GM12801 (cell line): ENCODE results near the gene PARP6.

Experiments used
- TF ChIP-seq, protein P1 (sequence below): IDR thresholded peaks from one replicate; pipeline ENCODE4 v1.5.1; 2011; ENCODE audit warnings: control low read depth; ENCODE audit not compliant: insufficient read length; ENCODE audit errors: extremely low read depth

PARP6 gene, protein sequence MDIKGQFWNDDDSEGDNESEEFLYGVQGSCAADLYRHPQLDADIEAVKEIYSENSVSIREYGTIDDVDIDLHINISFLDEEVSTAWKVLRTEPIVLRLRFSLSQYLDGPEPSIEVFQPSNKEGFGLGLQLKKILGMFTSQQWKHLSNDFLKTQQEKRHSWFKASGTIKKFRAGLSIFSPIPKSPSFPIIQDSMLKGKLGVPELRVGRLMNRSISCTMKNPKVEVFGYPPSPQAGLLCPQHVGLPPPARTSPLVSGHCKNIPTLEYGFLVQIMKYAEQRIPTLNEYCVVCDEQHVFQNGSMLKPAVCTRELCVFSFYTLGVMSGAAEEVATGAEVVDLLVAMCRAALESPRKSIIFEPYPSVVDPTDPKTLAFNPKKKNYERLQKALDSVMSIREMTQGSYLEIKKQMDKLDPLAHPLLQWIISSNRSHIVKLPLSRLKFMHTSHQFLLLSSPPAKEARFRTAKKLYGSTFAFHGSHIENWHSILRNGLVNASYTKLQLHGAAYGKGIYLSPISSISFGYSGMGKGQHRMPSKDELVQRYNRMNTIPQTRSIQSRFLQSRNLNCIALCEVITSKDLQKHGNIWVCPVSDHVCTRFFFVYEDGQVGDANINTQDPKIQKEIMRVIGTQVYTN

DNA sequence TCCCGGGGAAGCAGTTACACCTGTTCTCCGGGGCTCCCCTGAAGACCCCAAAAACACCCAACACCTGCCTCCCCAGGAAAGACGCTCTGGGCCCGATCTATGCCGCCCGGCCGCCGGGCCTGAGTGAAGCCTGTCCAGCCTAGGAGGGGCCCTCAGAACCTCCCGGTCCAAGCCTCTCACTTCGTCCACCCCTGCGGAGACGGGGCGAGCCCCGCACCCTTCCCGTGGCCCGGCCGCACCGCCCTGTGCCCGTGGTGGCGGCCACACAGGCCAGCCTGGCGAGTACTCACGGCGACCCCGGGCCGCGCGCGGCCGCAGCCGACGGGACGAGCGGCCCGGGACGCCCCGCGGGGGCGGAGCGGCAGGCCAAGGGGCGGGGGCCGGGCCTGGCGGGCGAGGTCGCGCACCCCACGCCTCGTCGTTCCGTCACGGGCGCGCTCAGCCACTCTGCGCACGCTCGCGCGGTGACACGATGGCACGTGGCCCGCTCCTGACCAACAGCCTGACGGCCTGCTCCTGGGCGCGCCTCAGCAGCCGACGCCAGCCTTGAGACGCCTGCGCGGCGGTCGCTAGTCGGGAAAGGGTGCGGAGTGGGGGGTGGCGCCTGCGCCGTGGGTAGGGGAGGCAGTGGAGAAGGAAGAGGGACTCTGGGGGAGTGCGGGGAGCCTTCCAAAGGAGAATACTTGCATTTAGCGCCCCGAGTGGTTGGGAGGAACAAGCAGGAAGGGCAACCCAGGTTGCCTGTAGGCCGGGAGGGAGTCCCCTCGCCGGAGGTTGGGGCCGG, at the start of gene PARP6:
TSS of gene PARP6 (minus strand) at position 342 of the 784 bp plus-strand sequence. CDS start 5,077 bp downstream, outside the sequence.
- TF ChIP-seq, protein P1, sequence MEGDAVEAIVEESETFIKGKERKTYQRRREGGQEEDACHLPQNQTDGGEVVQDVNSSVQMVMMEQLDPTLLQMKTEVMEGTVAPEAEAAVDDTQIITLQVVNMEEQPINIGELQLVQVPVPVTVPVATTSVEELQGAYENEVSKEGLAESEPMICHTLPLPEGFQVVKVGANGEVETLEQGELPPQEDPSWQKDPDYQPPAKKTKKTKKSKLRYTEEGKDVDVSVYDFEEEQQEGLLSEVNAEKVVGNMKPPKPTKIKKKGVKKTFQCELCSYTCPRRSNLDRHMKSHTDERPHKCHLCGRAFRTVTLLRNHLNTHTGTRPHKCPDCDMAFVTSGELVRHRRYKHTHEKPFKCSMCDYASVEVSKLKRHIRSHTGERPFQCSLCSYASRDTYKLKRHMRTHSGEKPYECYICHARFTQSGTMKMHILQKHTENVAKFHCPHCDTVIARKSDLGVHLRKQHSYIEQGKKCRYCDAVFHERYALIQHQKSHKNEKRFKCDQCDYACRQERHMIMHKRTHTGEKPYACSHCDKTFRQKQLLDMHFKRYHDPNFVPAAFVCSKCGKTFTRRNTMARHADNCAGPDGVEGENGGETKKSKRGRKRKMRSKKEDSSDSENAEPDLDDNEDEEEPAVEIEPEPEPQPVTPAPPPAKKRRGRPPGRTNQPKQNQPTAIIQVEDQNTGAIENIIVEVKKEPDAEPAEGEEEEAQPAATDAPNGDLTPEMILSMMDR = no peak

DNA sequence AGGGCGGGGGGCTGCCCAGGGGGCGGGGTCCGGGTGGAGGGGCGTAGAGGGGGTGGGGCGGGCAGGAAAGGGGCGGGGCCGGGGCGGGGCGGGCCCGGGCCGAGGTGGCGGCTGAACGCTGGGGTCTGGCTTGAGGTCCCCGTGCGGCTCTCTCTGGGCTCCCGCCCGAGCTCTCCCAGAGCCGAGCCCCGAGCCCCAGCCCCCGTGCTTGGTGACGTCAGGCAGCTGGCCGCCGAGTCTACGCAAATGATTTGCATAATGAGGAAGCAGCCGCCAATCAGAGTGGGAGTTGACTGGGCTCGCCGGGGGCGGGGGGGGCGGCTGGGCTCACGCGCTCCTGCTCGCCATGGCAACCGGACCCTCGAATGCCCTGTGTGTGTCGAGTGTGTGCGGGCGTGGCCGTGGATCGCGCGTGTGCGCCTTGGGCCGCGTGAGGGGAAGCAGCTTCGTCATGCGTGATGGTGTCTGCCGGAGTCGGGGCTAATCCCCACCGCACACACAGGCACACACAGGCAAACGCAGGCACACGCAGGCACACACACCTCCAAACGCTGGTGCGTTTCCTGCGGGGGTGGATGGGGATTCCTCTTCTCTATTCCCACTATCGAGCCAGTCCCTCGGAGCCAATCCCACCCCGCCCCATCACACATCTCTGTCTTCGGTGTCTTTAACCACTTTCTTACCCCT, 47.8 kb upstream of the PARP6 start, which contains the start of gene CELF6:
TSS of gene CELF6 (minus strand) at position 173 of the 687 bp plus-strand sequence. CDS start 283 bp downstream, outside the sequence.
- TF ChIP-seq, protein P1 = no peak

DNA sequence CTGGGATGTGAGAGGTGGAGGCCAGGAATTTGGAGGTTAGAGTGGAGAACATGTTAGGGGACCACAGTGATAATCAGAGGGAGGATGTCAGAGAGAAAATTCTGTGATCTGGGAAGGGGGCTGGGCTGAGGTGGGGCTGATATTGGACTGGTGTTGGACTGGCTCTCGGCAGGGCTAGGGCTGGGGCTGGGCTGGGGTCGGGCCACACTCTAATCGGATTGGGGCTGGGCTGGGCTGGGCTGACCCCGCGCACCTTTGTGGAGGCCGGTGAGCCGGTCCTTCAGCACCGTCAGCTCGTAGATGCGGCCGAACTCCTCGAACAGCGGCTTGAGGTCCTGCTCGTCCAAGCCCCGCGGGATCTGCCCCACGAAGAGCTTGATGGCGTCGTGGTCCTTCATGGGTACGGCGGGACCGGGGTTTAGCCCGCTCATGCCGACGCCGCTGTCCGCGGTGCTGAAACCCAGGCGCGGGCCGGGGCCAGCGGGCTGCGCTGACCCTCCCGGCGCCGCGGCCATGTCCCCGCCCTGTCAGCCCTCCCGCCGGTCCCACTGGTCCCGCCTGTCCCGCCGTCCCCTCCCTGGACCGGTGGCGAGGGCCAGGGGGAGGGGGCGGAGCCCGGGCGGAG, 47.1 kb upstream of the PARP6 start:
- TF ChIP-seq, protein P1 = no peak

DNA sequence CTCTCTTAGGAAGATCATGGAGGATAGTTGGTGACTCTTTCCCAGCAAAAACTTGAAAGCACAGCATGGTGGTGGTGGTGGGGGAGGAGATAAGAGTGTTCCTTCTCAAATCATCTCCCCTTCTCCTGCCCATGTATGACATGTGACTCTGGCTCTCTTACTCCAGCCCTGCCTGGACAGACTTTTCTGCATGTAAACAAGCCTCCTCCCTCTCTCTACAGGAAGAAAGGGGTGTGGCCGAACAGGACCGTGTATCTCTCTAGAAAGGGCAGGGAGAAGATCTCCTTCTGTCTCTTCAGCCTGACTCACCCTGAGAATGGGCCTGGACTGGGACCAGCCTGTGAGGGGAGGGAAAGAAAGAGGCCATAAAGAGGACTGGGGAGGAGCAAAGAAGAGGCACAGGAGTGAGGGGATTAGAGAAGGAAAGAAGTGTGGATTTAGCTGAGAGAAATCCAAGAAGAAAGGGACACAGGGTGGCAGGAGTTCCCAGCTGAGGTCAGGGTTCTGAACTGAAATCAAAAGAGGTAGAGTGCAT, 46.1 kb upstream of the PARP6 start:
- TF ChIP-seq, protein P1 = no peak

DNA sequence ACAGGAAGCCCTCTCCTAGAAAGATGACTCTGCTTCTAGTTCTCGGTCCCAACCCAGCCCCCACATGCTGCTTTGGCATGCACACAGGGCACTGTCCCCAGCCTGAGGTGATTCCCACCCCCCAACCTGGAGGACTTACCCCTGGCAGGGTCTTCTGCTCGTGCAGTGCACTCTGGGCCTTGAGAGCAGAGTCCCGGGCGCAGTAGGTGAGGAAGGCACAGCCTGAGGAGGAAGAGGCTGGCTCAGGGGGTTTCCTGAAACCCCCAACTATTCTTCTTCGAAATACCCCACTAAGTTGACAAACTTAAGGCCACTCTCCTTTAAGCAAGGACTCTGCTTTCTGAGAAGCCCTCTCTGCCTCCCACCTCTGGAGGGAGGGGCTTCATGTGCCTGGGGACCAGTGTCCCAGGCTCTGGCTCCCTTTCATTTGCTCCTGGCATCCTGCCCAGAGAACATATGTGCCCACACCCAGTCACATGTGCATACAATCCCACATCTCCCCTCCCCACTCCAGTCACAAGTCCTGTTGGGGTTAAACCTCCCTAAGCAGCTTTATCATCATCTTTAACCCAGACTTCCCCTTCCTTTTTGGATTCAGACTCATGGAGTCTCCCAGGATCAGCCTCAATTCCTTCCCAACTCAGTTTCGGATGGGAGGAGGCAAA, 43.5 kb upstream of the PARP6 start:
- TF ChIP-seq, protein P1 = no peak

DNA sequence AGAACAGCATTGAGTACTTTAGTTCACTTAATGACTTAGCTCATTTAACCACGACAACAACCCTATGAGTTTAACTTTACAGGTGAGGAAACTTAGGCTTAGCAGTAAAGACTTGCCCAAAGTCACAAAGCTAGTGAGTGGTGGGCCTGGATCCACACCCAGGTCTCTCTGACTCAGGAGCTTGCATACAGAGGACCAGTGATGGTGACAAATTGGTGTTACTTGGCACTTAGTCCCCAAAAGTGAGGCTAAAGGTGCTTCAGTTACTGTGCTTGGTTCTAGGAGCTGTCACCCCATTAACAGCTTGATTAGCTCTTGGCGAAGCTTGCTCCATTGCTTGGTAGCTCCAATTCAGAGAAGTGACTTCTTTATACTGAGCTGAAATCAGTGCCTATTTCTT, 41.5 kb upstream of the PARP6 start:
- TF ChIP-seq, protein P1 = no peak
